GM12872 (cell line): ENCODE data around the gene XKR7.

Source experiments
- TF ChIP-seq, protein P1 (sequence below): IDR thresholded peaks from 3 replicates; pipeline ENCODE4 v1.5.1; 2011; ENCODE audit warnings: low read depth, mild to moderate bottlenecking, low read length, moderate library complexity; ENCODE audit not compliant: insufficient read depth

XKR7 gene, protein sequence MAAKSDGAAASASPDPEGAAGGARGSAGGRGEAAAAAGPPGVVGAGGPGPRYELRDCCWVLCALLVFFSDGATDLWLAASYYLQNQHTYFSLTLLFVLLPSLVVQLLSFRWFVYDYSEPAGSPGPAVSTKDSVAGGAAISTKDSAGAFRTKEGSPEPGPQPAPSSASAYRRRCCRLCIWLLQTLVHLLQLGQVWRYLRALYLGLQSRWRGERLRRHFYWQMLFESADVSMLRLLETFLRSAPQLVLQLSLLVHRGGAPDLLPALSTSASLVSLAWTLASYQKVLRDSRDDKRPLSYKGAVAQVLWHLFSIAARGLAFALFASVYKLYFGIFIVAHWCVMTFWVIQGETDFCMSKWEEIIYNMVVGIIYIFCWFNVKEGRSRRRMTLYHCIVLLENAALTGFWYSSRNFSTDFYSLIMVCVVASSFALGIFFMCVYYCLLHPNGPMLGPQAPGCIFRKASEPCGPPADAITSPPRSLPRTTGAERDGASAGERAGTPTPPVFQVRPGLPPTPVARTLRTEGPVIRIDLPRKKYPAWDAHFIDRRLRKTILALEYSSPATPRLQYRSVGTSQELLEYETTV

DNA sequence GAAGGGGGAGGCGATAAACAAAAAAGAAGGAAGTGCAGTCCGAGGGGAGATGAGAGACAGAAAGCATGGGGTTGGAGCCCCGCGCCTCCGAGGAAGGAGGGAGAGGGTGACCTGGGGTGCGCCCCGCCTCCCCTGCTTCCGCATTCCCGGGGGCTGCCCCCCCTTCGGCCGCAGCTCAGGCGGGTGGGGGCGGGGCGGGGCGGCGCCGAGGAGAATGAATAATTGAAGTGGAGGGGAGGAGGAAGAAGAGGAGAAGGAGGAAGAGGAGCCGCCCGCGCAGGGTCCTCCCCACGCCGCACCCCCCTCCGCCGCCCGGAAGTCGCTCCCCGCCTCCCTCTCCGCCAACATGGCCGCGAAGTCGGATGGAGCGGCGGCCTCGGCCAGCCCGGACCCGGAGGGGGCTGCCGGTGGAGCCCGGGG, at the start of gene XKR7:
XKR7 (plus strand) TSS at position 322 of the 420 bp plus-strand sequence; CDS start at position 347, 25 bp downstream.
- TF ChIP-seq, protein P1, sequence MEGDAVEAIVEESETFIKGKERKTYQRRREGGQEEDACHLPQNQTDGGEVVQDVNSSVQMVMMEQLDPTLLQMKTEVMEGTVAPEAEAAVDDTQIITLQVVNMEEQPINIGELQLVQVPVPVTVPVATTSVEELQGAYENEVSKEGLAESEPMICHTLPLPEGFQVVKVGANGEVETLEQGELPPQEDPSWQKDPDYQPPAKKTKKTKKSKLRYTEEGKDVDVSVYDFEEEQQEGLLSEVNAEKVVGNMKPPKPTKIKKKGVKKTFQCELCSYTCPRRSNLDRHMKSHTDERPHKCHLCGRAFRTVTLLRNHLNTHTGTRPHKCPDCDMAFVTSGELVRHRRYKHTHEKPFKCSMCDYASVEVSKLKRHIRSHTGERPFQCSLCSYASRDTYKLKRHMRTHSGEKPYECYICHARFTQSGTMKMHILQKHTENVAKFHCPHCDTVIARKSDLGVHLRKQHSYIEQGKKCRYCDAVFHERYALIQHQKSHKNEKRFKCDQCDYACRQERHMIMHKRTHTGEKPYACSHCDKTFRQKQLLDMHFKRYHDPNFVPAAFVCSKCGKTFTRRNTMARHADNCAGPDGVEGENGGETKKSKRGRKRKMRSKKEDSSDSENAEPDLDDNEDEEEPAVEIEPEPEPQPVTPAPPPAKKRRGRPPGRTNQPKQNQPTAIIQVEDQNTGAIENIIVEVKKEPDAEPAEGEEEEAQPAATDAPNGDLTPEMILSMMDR, result no peak

DNA sequence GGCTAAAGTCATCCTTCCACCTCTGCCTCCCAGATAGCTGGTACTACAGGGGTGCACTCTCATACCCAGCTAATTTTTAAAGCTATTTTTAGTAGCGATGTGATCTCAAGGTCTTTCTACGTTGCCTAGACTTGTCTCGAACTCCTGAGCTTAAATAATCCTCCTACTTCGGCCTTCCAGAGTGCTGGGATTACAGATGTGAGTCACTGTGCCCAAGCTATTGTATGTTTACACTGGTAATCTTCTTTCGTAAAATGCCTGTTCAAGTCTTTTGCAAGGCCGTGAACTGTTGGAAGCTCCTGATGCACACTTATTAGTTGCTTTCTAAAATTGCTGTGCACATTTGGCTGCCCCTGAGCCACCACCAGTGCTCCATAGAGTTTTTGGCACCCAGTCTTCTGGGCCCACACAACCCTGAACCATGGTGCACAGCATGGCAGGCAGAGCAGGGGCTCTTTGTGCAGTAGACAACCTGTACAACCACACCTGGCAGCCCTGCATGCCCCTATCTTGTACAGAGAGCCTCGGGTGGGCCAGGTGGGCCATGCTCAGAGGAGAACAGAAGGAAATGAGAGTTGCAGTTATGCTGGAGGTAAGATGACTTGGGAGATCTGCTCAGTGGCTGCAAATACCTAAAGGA, 49.4 kb upstream of the XKR7 start:
- TF ChIP-seq, protein P1, result no peak

DNA sequence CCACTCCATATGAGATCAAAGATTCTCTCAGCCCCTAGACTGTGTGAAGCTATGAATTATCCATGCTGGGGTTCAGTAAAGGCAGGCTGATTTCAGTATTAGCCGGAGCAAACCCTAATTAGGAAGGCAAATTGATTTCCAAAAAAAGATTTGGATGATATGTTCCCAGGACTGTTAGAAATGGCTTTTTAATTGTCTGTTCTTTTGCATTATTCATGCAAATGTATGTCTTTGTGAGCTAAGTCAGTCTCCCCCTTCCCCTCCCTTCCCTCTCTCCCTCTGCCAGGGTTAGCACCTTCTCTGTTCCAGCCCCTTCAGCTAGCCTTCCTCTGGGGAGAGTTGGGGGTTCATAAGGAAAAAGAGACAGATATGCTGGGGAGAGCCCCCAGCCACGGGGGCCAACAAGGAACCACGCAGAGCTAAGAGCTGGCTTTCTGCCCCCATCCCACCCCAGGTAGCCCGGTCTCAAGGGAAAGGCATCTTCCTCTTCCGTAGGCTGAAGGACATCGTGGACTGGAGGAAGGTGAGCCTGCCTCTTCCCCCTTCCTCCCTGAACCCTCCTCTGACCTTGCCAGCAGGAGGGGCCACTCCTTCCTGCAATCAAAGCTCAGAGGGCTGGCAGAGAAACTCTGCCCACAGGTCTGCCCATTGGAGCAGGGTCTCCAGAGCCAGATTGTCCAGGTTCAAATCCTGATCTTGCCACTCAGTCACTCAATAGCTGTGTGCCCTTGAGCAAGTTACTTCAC, 48.4 kb upstream of the XKR7 start:
- TF ChIP-seq, protein P1, result no peak

DNA sequence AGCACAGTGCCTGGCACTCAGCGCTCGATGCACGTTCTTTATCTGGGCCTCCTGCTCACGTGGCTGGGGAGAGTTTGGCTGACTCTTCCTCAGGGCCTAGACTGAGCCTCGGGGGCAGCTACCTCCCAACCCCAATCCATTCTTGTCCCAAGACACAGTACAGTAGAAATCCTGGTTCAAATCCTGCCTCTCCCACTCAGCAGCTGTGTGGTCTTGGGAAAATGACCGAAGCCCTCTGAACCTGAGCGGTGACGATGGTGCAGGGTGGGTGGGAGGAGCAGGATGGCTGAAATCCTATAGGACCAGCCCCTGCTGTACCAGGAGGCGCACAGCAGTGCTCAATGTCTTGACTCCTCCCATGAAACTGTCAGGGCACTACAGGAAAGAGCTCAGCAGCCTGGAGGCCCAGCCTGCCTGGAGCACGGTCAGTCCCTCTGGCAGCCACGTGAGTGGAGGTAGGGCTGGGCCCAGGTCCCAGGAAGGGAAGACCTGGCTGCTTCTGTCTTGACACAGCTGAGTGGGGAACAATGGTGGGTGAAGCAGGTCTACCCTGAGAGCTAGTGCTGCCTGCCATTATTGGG, 47.6 kb upstream of the XKR7 start:
- TF ChIP-seq, protein P1, result no peak

DNA sequence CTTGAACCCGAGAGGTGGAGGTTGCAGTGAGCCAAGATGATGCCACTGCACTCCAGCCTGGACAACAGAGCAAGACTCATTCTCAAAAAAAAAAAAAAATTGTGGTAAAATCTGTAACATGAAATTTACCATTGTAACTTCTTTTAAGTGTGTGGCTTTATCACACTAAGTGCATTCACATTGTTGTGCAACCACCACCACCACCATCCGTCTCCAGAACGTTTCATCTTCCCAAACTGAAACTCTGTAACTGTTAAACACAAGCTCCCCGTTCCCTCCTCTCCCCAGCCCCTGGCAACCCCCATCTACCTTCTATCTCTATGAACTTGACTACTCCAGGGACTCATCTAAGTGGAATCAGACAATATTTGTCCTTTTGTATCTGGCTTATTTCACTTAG, 45.8 kb upstream of the XKR7 start:
- TF ChIP-seq, protein P1, result no peak

DNA sequence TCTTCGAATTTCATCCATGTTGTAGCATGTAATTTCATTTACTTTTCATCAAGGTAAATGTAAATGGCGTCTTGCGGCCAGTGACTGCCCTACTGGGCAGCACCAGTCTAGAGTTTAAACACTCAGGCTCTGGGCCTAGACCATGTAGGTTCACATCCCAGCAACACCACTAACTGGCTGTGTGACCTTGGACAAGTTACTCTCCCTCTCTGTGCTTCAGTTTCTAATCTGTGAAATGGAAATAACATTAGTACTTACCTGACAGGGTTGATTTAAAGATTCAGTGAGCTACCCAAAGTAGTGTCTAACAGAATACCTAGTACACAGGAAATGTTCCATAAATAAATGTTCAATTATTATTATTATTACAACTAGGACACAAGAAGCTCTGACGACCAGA, 45.4 kb upstream of the XKR7 start:
- TF ChIP-seq, protein P1, result no peak
